ENCODE measurements around the gene RGR.

The RGR gene

DNA sequence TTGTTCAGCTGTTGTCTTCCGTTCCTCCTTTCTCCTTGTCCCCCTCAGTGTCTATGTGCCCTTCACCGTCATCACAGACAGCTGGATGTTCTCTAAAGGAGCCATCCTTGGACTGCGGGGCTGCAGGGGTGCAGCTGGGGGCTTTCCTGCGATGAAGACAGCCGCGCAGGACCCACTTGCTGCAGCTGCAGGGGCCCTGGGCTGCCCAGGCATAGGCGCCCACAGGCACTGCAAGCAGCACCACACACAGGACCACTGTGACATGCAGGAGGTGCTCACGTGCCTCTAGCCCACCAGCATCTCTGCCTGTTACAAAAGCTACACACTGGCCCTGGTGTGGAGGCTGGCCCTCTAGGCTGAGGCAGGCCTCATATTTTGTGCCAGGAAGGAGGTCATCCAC is 22.9 kb upstream of the RGR start:
- no peak for DNase-seq

DNA sequence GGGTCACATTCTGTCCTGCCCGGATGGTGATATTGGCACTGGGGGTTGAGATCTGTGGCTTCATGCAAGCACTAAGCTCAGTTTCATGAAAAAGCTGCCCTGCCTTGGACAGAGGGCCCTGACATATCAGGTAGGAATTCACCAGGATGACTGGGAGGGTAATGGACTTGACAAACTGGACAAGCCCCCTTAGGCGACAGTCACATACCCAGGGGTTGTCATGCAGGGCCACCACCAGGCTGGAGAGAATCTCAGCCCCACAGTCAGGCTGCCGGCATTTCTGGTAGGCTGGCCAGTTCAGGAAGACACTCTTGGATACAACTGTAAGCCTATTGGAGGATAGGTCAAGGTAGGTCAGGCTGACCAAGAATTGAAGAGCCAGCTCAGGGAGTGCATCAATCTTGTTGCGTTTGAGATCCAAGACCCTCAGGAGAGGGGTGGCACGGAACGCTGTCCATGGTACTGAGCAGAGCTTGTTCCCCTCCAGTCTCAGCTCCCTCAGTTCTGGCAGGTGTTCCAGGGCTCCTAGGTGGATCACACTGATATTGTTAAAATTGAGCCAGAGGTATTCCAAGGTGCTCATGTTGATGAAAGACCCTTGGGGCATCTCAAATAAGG is 20.3 kb upstream of the RGR start:
- no peak for DNase-seq

DNA sequence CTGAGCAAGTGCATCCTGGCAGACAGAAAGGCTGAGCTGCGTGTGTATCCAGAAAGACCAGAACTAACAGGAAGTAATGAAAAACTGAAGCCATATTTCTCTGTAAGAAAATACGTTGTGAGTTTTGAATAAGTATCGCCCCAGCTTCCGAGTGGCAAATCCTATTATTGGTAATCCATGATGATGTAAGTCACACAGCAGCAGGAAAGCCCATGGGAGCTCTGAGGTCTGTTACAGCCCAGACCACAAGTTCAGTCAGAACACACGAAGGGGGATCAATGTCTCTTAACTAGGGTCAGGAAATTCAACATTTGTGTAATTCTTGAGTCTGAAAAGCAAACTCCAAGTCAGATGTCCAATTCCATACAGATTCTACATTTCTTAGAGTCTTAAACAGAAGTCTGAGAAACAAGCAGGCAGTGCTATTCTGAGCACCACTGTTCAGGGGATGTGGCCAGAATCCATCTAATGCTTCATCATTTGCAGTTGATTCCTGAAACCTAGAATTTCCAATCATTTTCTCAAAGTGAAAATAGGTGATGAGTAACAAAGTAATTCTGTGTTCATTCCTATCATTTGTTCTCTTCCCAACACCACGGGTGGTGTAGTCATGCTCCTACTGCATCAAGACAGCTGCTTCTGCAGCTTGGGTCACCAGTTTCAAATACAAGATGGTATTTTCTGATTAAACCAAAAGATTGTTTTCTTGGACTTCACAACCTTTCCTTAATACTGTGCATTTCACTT is 19.3 kb upstream of the RGR start, which contains the start of gene LRIT2:
Gene LRIT2, minus strand, starts transcription at position 118 of the 747 bp plus-strand sequence. Its CDS starts 24 bp downstream, at position 94.
- DNase-seq: no peak

GRCh38 chr10:84226616-84227015 is 18.2 kb upstream of the RGR start:
- DNase-seq: no peak

DNA sequence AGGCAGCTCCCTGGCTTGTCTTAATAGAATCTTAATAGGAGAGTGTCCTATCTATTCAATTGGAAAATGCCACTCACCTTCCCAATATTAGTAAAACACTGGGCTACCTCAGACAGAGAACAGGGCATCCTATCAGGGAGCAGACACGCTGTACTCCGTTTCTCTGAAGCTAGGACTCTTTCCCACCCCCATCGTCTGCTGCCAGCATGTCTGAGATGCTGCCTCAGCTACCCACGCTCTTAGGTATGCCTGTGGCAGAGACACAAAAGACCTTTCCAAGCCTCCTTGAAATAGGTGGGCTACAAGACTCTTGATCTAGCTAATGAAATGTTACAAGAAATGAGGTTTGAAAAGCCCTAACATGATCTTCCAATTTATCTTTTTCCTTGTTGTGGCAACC is 17.0 kb upstream of the RGR start:
- DNase-seq: no peak

GRCh38 chr10:84230359-84230758 is 14.5 kb upstream of the RGR start:
- DNase-seq: no peak

- no peak for DNase-seq
Observed at GRCh38 chr10:84232376-84232775, 12.5 kb upstream of the RGR start.

GRCh38 chr10:84233940-84234339 is 10.9 kb upstream of the RGR start:
- DNase-seq: no peak

- DNase-seq: no peak
Observed at GRCh38 chr10:84234479-84234878, 10.4 kb upstream of the RGR start.

DNA sequence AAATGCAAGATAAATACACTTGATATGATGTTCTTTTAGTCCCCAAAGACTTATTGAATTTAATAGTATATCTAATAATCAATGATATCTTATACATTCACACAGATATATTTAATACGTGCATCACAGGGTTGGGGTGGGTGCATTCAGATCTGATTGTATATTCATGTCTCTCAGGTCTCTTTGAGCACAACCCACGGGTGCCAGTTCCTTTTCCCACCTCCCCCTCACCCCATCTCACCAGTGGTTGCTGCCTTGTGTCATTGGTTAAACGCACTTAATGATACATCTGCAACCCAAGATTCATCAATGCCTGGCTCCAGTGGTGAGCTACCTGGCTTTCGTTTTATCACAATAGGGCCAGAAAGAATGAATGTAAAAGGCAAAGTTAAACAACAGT is 9.8 kb upstream of the RGR start:
- DNase-seq: no peak

DNA sequence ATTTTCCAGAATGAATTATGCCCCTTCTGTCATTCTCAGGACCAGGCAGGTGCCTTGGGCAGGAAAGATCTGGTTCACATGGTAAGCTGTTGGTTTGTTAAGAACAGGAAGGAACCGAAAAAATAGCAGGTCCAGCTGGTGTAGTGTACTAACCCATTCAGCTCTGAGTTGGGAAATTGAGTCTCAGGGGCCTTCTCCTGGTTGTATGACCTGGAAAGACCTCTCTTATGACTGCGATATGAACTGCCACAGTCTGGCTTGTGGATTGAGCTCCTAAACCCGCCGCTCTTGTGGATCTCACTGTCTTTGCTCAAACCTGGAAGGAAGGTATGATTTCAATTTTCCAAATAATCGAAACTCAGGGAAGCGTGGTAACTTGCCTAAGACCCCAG is 8.1 kb upstream of the RGR start:
- DNase-seq: no peak

DNA sequence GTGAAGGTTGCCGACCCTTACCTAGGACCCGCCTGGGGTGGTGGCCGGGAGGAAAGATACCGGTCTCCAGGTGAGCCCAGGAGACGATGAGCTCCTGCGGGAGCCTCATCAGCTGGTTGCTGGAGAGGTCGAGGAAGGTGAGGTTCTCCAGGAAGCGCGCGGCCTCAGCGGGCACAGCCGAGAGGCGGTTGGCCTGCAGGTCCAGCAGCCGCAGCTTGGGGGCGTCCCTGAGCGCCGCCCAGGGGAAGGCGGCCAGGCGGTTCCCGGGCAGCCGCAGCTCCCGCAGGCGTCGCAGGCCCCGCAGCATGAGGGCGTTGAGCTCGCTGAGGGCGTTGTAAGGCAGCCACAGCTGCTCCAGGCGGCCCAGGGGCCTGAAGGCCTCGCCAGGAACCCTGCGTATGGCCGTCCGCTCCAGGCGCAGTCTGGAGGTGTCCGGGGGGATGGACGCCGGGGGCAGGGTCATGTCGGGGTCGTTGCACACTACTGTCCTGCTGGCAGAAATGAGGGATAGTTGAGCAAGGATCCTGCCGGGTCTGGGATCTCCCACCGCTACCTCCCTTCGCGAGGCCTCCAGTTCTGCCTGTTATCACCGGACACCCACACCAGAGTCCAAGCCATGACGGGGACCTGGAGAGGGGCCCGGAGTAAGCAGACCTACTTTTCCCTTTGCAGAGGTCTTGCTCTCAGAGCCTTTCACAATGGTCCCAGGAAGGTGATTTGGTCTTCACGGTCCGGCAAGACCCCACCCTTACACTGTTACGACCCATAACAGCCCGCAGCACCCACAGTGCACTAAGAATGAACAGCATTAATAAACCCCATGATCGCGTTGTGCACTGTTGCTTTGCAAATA is 7.4 kb upstream of the RGR start:
- DNase-seq: no peak

DNA sequence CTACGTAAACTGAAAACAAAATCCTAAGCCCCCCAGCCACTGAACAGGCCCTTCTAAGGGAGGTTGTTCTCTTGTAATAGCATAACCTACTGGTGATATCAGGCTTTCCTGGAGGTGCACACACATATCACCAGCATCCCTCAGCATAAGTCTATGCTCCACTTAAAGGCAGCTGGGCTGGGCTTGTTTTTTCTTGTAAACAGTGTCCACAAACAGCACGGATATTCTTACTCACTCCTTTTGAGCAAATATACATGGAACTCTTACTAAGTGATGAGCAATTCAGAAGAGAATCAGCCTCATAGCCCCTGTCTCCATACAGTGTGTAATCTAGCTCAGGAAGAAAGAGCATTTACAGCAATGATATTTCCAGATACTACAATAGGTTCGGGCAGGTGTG is 5.9 kb upstream of the RGR start:
- no peak for DNase-seq

DNA sequence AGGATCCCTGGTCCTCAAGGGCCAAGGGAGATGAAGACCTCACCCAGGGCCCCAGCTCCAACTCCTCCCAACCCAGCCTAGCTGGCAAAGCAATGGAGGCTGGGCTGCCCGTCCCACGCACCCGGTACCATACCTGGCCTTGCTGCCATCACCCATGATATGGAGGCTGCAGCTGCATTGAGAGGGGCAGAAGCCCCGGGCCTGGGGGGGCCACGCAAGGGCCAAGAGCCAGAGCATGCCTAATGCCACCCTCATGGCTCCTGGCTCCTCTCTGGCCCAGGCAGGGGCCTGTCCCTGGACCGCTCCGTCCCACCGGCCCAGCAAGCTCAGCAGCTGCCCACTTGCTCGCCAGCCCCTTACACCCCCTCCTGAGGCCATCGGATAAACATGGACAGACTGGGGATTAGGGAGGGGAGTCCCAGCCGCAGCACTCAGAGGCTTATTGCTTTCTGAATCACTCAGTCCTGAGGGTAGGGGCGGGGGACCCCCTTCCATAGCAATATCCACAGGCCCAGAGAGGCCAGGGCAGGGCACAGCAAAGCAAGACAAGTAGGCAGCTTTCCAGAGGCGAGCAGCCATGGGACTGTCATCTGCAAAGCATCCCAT is 3.6 kb upstream of the RGR start, which contains the start of gene LRIT1:
Gene LRIT1, minus strand, starts transcription at position 362 of the 606 bp plus-strand sequence. Its CDS starts 107 bp downstream, at position 255.
- no peak for DNase-seq

DNA sequence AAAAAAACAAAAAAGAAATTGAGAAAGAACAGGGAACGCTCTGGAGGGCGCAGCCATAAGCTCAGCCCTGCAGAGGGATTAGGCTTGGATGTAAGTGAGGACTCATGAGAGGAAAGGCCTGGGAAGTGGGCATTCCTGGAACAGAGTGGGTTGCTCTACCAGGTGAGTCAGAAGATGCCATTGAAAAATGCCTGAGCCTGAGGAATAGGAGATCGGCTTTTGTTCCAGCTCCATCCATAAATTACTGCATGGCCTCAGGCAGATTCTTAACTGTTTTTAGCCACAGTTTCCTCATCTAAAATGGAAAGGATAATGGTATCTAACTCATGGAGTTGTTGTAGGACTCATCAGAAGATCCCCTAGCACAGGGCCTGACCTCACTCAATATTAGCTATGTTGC is 1.1 kb upstream of the RGR start:
- DNase-seq: no peak

- DNase-seq: no peak
Observed at GRCh38 chr10:84247496-84247895, 2.6 kb downstream of the RGR start.

DNA sequence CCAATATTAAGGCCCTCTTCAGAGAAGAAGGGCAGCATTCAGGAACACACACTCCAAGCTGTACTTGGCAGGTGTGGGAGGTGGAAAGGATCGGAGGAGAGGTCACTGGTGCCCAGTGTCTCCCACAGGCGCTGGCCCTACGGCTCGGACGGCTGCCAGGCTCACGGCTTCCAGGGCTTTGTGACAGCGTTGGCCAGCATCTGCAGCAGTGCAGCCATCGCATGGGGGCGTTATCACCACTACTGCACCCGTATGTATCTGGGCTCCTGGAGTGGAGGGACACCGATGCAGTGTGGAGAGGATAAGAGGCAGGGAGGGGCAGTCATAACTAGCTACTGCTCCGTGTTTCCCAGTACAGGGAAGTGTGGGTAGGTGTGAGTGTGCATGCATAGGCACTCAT is 3.9 kb downstream of the RGR start:
- DNase-seq: no peak

- no peak for DNase-seq
Observed at GRCh38 chr10:84254552-84255478, 10.0 kb downstream of the RGR start.

DNA sequence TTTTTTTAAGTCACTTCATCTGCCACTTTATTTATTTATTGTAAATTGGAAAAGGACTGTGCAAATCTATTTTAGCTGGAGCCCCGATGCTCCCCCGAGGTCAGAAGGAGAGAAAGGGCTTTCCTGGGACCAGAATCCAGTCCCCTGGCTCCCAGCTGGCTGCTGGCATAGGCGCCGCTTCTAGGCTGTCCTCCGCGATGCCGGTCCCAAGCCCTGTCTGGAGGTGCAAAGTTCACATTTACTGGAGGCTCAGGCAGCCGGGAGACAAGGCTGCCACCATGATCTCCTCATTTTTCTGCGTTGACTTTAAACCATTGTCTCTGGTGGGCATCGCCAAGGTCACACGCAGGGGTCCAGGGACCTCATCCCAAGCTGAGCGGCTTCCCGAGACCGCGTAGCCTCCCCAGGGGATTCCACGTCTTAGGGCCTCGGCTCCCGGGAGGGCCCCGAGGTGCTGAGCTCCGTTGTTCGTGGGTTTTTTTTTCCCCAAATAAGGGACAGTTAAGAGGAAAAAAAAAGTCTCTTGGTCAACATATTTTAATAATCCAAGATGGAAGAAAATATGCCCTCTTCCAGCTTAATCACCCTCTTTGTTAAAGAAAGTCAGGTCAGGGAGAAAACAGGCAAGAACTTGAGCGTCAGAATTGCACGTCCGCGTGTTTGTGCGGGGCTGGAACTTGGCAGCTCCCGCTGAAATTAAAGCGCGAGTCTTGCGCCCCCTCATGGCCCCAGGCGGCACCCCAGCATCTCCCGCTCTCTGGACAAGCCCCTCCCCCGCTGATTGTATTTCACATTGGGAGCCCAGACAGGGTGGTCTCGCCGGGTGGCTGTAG is 11.9 kb downstream of the RGR start:
- peak; percentile 54 for DNase-seq

DNA sequence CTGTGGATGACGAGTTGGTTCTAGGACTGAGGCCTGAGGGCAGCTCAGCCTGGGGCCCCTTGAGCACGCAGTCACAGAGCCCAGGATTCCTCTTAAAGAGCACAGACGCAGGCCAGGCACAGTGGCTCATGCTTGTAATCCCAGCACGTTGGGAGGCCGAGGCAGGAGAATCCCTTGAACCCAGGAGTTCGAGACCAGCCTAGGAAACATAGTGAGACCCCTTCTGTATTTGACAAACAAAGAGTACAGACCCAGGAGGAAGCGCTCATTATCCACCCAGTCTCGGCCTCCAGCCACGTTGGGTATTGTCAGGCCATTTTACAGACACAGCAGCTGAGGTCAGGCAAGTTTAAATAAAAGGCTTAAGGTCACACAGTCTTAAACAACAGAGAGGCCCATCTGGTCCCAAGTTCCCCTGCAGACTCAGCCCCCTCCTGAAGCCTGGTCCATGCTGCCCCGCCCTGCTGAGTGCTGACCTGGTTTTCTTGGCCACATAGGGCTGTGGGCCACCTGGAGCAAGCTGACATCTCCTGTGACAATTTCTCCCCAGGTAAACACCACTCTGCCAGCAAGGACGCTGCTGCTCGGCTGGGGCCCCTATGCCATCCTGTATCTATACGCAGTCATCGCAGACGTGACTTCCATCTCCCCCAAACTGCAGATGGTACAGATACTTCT is 12.6 kb downstream of the RGR start:
- DNase-seq: no peak

Data from activated naive CD4-positive, alpha-beta T cell treated with anti-CD3 and anti-CD28 coated beads, Interleukin-2, amount 50 U/mL, for 16 hours (primary cell).